Measurements from ENCODE around the gene MGP.

DNA sequence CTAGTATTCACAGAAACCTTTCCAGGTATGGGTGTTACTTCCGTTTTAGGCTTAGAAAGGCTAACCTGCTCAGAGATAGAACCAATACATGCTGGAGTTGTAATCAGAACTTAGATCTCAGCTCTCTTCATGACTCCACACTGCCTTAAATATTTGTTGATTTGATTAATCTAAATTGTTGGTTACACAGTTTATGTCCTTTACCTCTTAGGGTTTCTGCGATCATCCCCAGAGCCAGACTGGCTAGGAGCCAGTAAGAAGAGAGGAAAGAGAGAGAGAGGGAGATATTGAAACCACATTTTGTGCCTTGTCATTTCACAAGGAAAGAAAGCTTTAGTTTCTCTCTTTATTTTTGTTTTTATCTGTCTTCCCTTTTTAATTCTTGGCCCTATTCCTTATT, 16.8 kb upstream of the MGP start:
- TF ChIP-seq, protein P1, sequence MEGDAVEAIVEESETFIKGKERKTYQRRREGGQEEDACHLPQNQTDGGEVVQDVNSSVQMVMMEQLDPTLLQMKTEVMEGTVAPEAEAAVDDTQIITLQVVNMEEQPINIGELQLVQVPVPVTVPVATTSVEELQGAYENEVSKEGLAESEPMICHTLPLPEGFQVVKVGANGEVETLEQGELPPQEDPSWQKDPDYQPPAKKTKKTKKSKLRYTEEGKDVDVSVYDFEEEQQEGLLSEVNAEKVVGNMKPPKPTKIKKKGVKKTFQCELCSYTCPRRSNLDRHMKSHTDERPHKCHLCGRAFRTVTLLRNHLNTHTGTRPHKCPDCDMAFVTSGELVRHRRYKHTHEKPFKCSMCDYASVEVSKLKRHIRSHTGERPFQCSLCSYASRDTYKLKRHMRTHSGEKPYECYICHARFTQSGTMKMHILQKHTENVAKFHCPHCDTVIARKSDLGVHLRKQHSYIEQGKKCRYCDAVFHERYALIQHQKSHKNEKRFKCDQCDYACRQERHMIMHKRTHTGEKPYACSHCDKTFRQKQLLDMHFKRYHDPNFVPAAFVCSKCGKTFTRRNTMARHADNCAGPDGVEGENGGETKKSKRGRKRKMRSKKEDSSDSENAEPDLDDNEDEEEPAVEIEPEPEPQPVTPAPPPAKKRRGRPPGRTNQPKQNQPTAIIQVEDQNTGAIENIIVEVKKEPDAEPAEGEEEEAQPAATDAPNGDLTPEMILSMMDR (IDR thresholded peaks at IDR 0.05) = no peak
- TF ChIP-seq POLR2A (IDR thresholded peaks at IDR 0.05) (no peak), POLR2AphosphoS5 (IDR thresholded peaks at IDR 0.05) (no peak), EP300 (IDR thresholded peaks at IDR 0.05) (no peak)
